H9 (cell line): ENCODE results near the gene S1PR2. TPM values are rescaled to one million over a fixed set of nuclear protein-coding genes. Genes with fewer than 3 reads are reported as not detected.

Experiments
- DNase-seq: peaks from one replicate; pipeline ENCODE4 v3.0.0-alpha.2; 2017
- H2AFZ ChIP-seq: one replicate; pipeline ENCODE4 v1.6.1; 2013; ENCODE audit warnings: mild to moderate bottlenecking, low read length, control low read depth, moderate library complexity
- H2AK5ac ChIP-seq: 2 replicates; pipeline ENCODE4 v1.6.1; 2013; ENCODE audit warnings: low read length, control low read depth, mixed read lengths; ENCODE audit not compliant: insufficient read length
- H2BK120ac ChIP-seq: one replicate; pipeline ENCODE4 v1.6.1; 2013; ENCODE audit warnings: low read depth, mild to moderate bottlenecking, low read length, control low read depth, inconsistent platforms; ENCODE audit not compliant: poor library complexity, severe bottlenecking
- H2BK12ac ChIP-seq: 2 replicates; pipeline ENCODE4 v1.6.1; 2013; ENCODE audit warnings: low read length, control low read depth, mixed read lengths, low read depth; ENCODE audit not compliant: insufficient read length
- H2BK15ac ChIP-seq: 2 replicates; pipeline ENCODE4 v1.6.1; 2013; ENCODE audit warnings: low read depth, low read length, control low read depth
- H2BK20ac ChIP-seq: one replicate; pipeline ENCODE4 v1.6.1; 2013; ENCODE audit warnings: low read depth, mild to moderate bottlenecking, low read length, control low read depth, inconsistent platforms; ENCODE audit not compliant: poor library complexity, severe bottlenecking
- H2BK5ac ChIP-seq: 2 replicates; pipeline ENCODE4 v1.6.1; 2013; ENCODE audit warnings: low read length, control low read depth, mixed read lengths; ENCODE audit not compliant: insufficient read length
- H3K14ac ChIP-seq: 2 replicates; pipeline ENCODE4 v1.6.1; 2013; ENCODE audit warnings: low read length, control low read depth; ENCODE audit not compliant: insufficient read depth
- H3K18ac ChIP-seq: 2 replicates; pipeline ENCODE4 v1.6.1; 2013; ENCODE audit warnings: low read depth, mild to moderate bottlenecking, mixed read lengths, low read length, control low read depth; ENCODE audit not compliant: insufficient read length
- H3K23ac ChIP-seq: 2 replicates; pipeline ENCODE4 v1.6.1; 2013; ENCODE audit warnings: low read length, control low read depth, mixed read lengths, low read depth; ENCODE audit not compliant: insufficient read length
- H3K23me2 ChIP-seq: 2 replicates; pipeline ENCODE4 v1.6.1; 2013; ENCODE audit warnings: low read depth, mild to moderate bottlenecking, mixed read lengths, low read length, control low read depth; ENCODE audit not compliant: insufficient read length, poor library complexity, severe bottlenecking
- H3K27ac ChIP-seq: 2 replicates; pipeline ENCODE4 v1.5.1; 2013; ENCODE audit warnings: low read length, control low read depth, mixed read lengths, low read depth; ENCODE audit not compliant: insufficient read length
- H3K27me3 ChIP-seq: 2 replicates; pipeline ENCODE4 v1.6.1; 2013; ENCODE audit warnings: low read length, control low read depth, inconsistent platforms; ENCODE audit not compliant: insufficient read depth
- H3K4ac ChIP-seq: 2 replicates; pipeline ENCODE4 v1.6.1; 2013; ENCODE audit warnings: low read depth, mild to moderate bottlenecking, control low read depth, inconsistent platforms, low read length, moderate library complexity
- H3K4me1 ChIP-seq: 2 replicates; pipeline ENCODE4 v1.6.1; 2013; ENCODE audit warnings: low read length, control low read depth, inconsistent platforms; ENCODE audit not compliant: insufficient read depth
- H3K4me2 ChIP-seq: 2 replicates; pipeline ENCODE4 v1.6.1; 2013; ENCODE audit warnings: low read length, control low read depth, mixed read lengths; ENCODE audit not compliant: insufficient read length, insufficient read depth
- H3K56ac ChIP-seq: 2 replicates; pipeline ENCODE4 v1.6.1; 2013; ENCODE audit warnings: low read depth, mild to moderate bottlenecking, mixed read lengths, low read length, control low read depth; ENCODE audit not compliant: insufficient read length
- H3K79me1 ChIP-seq: 2 replicates; pipeline ENCODE4 v1.6.1; 2013; ENCODE audit warnings: low read depth, mild to moderate bottlenecking, moderate library complexity, low read length, control low read depth, inconsistent platforms; ENCODE audit not compliant: insufficient read depth, poor library complexity, severe bottlenecking
- H3K79me2 ChIP-seq: 2 replicates; pipeline ENCODE4 v1.6.1; 2013; ENCODE audit warnings: low read length, control low read depth, inconsistent platforms; ENCODE audit not compliant: insufficient read depth
- H3K9ac ChIP-seq: 2 replicates; pipeline ENCODE4 v1.6.1; 2013; ENCODE audit warnings: low read length, control low read depth, mixed read lengths; ENCODE audit not compliant: insufficient read length; ENCODE audit errors: extremely low read depth
- H3K9me3 ChIP-seq: one replicate; pipeline ENCODE4 v1.6.1; 2013; ENCODE audit warnings: low read depth, low read length, inconsistent platforms; ENCODE audit not compliant: control insufficient read depth
- H3T11ph ChIP-seq: one replicate; pipeline ENCODE4 v1.6.1; 2013; ENCODE audit warnings: mild to moderate bottlenecking, low read length, control low read depth, inconsistent platforms
- H4K20me1 ChIP-seq: one replicate; pipeline ENCODE4 v1.6.1; 2013; ENCODE audit not compliant: control insufficient read depth, insufficient read length, insufficient read depth
- H4K5ac ChIP-seq: 2 replicates; pipeline ENCODE4 v1.6.1; 2013; ENCODE audit warnings: low read depth, mild to moderate bottlenecking, mixed read lengths, low read length, control low read depth; ENCODE audit not compliant: insufficient read length
- H4K8ac ChIP-seq: replicated peaks from 2 replicates; pipeline ENCODE4 v1.6.1; 2013; ENCODE audit warnings: low read length, control low read depth, mixed read lengths, low read depth; ENCODE audit not compliant: insufficient read length
- H4K91ac ChIP-seq: 2 replicates; pipeline ENCODE4 v1.6.1; 2013; ENCODE audit warnings: low read depth, mild to moderate bottlenecking, moderate library complexity, mixed read lengths, low read length, control low read depth; ENCODE audit not compliant: insufficient read length
- H3K27ac Mint-ChIP-seq, 3 experiments: 2 replicates in 2 of 3; 3 replicates in 1 of 3; pipeline ENCODE4 v1.8.0; 2020 to 2021; ENCODE audit warnings: mixed read lengths in 3 of 3, mild to moderate bottlenecking in 1 of 3, moderate library complexity in 1 of 3
- H3K27me3 Mint-ChIP-seq: 2 replicates; pipeline ENCODE4 v1.8.0; 2021; ENCODE audit warnings: low read depth, mild to moderate bottlenecking, moderate library complexity, mixed read lengths
- H3K36me3 Mint-ChIP-seq, 3 experiments: 2 replicates in 2 of 3; 3 replicates in 1 of 3; pipeline ENCODE4 v1.8.0; 2020 to 2021; ENCODE audit warnings: low read depth in 3 of 3, mixed read lengths in 3 of 3; ENCODE audit not compliant: insufficient read depth in 1 of 3
- H3K4me1 Mint-ChIP-seq, 2 experiments: 2 replicates each; pipeline ENCODE4 v1.8.0; 2020; ENCODE audit warnings: mixed read lengths in 2 of 2
- H3K4me3 Mint-ChIP-seq, 2 experiments: 2 replicates in 1 of 2; 3 replicates in 1 of 2; pipeline ENCODE4 v1.8.0; 2020 to 2021; ENCODE audit warnings: mild to moderate bottlenecking in 2 of 2, mixed read lengths in 2 of 2, moderate library complexity in 1 of 2
- H3K9me3 Mint-ChIP-seq, 2 experiments: 2 replicates in 1 of 2; 3 replicates in 1 of 2; pipeline ENCODE4 v1.8.0; 2020; ENCODE audit warnings: mild to moderate bottlenecking in 2 of 2, mixed read lengths in 2 of 2, moderate library complexity in 1 of 2
- CTCF ChIP-seq: fragments of 200-600 bp; sonication (generic); conservative IDR thresholded peaks from 3 replicates; pipeline ENCODE4 v1.8.0; 2021; ENCODE audit warnings: antibody characterized with exemption, mild to moderate bottlenecking
- WGBS: extraction: QIAGEN DNeasy Blood & Tissue Kit; methylation state at CpG from one replicate; pipeline ENCODE4 v1.1.7; 2013; ENCODE audit warnings: missing lambda C conversion rate, low lambda C conversion rate, mixed read lengths; ENCODE audit not compliant: insufficient read length; ENCODE audit errors: extremely low coverage; 5-methylcytosine and 5-hydroxymethylcytosine counted together
- total RNA-seq: library from RNA; stranded (reverse); gene quantifications from 2 replicates; pipeline ENCODE4 v1.2.1, GENCODE V29; 2021

The S1PR2 gene
- total RNA-seq, 1 experiment from 2014 or later: 11.5 TPM

GRCh38 chr19:10183926-10184325 is 47.2 kb downstream of the S1PR2 start:
- H2BK20ac ChIP-seq: no peak overlapping the region
- H3K79me1 ChIP-seq: peaks cover 5% of the 10 kb centered on the region
- H4K91ac ChIP-seq: no peak overlapping the region
- H3K9me3 ChIP-seq: no peaks in the 10 kb centered on the region
- H3K27ac ChIP-seq: no peak overlapping the region
- no peak overlapping the region for H2AK5ac ChIP-seq
- H4K20me1 ChIP-seq: no peaks in the 10 kb centered on the region
- peaks cover 17 to 58% (median 40%) of the 10 kb centered on the region in 3 experiments; a peak in 6 of 7 replicates for H3K36me3 Mint-ChIP-seq
- H3K14ac ChIP-seq: no peak overlapping the region
- H3K27ac Mint-ChIP-seq: peak overlapping the region; percentile 41 to 80 (median 66); a peak in 4 of 7 replicates
- H3K9ac ChIP-seq: no peak overlapping the region
- no peak overlapping the region for H3K56ac ChIP-seq
- no peak for TF ChIP-seq CTCF
- H3K4me1 Mint-ChIP-seq: no peaks in the 10 kb centered on the region
- H3K27me3 Mint-ChIP-seq: no peaks in the 10 kb centered on the region
- no peaks in the 10 kb centered on the region for H3K27me3 ChIP-seq
- H3K23me2 ChIP-seq: no peaks in the 10 kb centered on the region
- no peak overlapping the region for H2BK120ac ChIP-seq
- no peak for DNase-seq
- H3K4me2 ChIP-seq: no peak overlapping the region
- H3K23ac ChIP-seq: no peak overlapping the region
- no peak overlapping the region for H2AFZ ChIP-seq
- H2BK12ac ChIP-seq: no peak overlapping the region
- no peak overlapping the region for H4K5ac ChIP-seq
- H3K79me2 ChIP-seq: peaks cover 26% of the 10 kb centered on the region
- H3K9me3 Mint-ChIP-seq: no peaks in the 10 kb centered on the region
- H3K18ac ChIP-seq: no peak overlapping the region
- no peak overlapping the region for H2BK15ac ChIP-seq
- no peaks in the 10 kb centered on the region for H3K4me1 ChIP-seq
- no peak overlapping the region for H3K4ac ChIP-seq
- no peak overlapping the region for H3T11ph ChIP-seq
- H3K4me3 Mint-ChIP-seq: no peak overlapping the region; a peak in 1 of 5 replicates
- no peak overlapping the region for H2BK5ac ChIP-seq
- no peak overlapping the region for H4K8ac ChIP-seq
- WGBS: no CpG with 5 or more reads among the region's 3 CpGs
